Adrenal gland (tissue), 19 donors: ENCODE data around the gene EMC8. TPM values are rescaled to one million over a fixed set of nuclear protein-coding genes. Genes with fewer than 3 reads are reported as not detected.

Source experiments
- DNase-seq, 7 donors: peaks; one replicate each; pipeline ENCODE4 v3.0.0-alpha.2; 2019 to 2020
- H3K27ac ChIP-seq, 5 donors: fragments of 200-600 bp; sonication (generic) in 4 of 5; 1 replicate in 3 of 5; 2 replicates in 2 of 5; pipeline versions ENCODE4 v1.5.1 to v1.8.0; 2016 to 2020; ENCODE audit warnings: mild to moderate bottlenecking in 1 of 5
- H3K27me3 ChIP-seq: fragments of 200-600 bp; 2 replicates; pipeline ENCODE4 v1.8.0; 2021
- H3K36me3 ChIP-seq, 2 donors: fragments of 200-600 bp; replicated peaks in 1 of 2; 1 replicate in 1 of 2; 2 replicates in 1 of 2; pipeline versions ENCODE4 v1.5.1 to v1.8.0; 2018 to 2022
- H3K4me1 ChIP-seq, 2 donors: fragments of 200-600 bp; replicated peaks in 1 of 2; 1 replicate in 1 of 2; 2 replicates in 1 of 2; pipeline versions ENCODE4 v1.5.1 to v1.8.0; 2018 to 2021
- H3K4me3 ChIP-seq, 4 donors: fragments of 200-600 bp; sonication (generic) in 3 of 4; one replicate each; pipeline ENCODE4 v1.5.1; 2016 to 2018
- H3K9me3 ChIP-seq, 3 donors: fragments of 200-600 bp; sonication (generic) in 1 of 3; replicated peaks in 1 of 3; 1 replicate in 2 of 3; 2 replicates in 1 of 3; pipeline versions ENCODE4 v1.5.1 to v1.8.0; 2016 to 2021
- POLR2A ChIP-seq, 2 donors: fragments of 450-650 bp; IDR thresholded peaks; one replicate each; pipeline ENCODE4 v1.6.1; 2017; ENCODE audit warnings: antibody characterized with exemption in 2 of 2, mild to moderate bottlenecking in 2 of 2, moderate library complexity in 1 of 2
- WGBS, 4 donors: extraction: QIAGEN DNeasy Blood & Tissue Kit in 2 of 4; methylation state at CpG; one replicate each; pipeline versions ENCODE4 v1.1.5 to v1.1.7; 2013 to 2017; 5-methylcytosine and 5-hydroxymethylcytosine counted together
- intact Hi-C, 2 donors: fragments of 100-400 bp; cut with DNase I; formaldehyde crosslinking; loops; one replicate each; pipeline versions ENCODE4 v1.14.1 to v1.15.0; 2022 to 2023
- long read RNA-seq, 10 donors: library from polyadenylated mRNA in 3 of 10; unstranded in 2 of 10; stranded (forward) in 1 of 10; transcript quantifications; one replicate each; pipeline ENCODE4 v2.0.0 and lab custom pipeline, GENCODE V29; 2021 to 2026
- polyA plus RNA-seq, 3 donors: library from polyadenylated mRNA; stranded (reverse); fragments of 200-250 nt in 2 of 3; fragments of 350-450 nt in 1 of 3; fragmentation: Illumina TruSeq in 1 of 3; extraction: RNeasy Lipid Tissue Mini Kit (QIAGEN cat#74804) in 1 of 3; gene quantifications; one replicate each; pipeline ENCODE4 v1.2.3, GENCODE V29; 2013 to 2014
- total RNA-seq, 9 donors: library from RNA; depleted of rRNA in 4 of 9; stranded (reverse); fragments of >200 nt in 4 of 9; fragments of 120-200 nt in 1 of 9; fragmentation: NEBNext Ultra II Directional in 1 of 9; extraction: Animal tissue kit (Norgen Biotek cat#: 25700) in 1 of 9; gene quantifications; one replicate each; pipeline versions ENCODE4 v1.1.0 to v1.2.4, GENCODE V29; 2013 to 2023
- TF ChIP-seq, protein P1 (sequence below), 6 experiments: fragments of 450-650 bp in 4 of 6; fragments of 200-600 bp in 2 of 6; sonication (generic) in 1 of 6; IDR thresholded peaks; 1 replicate in 5 of 6; 2 replicates in 1 of 6; pipeline versions ENCODE4 v1.5.1 to v1.8.0; 2016 to 2021; ENCODE audit warnings: antibody characterized with exemption in 6 of 6, mild to moderate bottlenecking in 2 of 6, moderate library complexity in 1 of 6
- donor health status: healthy with polysubstance abuse.
- donor health status: Bipolar disorder and iron deficiency.
- donor health status: DM: yes; HTN: yes; CAD: no.
- donor health status: DM: no; HTN: no; CAD: no.
- donor health status: DM: no; HTN: no; CAD: no.
- donor health status: DM: yes; HTN: yes; CAD: no.

The EMC8 gene
- 10 to 100 TPM; 16.9 to 53.8 (median 26.6) TPM for total RNA-seq
- polyA plus RNA-seq, result 10 to 100 TPM; 10.7 to 21.7 (median 11.3) TPM
- long read RNA-seq, donor 1, transcript EMC8-201 (5 exons, 1,962 nt), result major isoform, 14 of 22 reads
- long read RNA-seq, donor 1, partial matches to known transcripts, result 0 of 22 reads
- long read RNA-seq, donor 1, other reads (novel, unspliced or antisense), result 0 of 22 reads
- long read RNA-seq, donor 2, transcript EMC8-201 (5 exons, 1,962 nt), result major isoform, 7 of 564 reads
- long read RNA-seq, donor 2, partial matches to known transcripts, result 198 of 564 reads
- long read RNA-seq, donor 2, other reads (novel, unspliced or antisense), result 357 of 564 reads
- long read RNA-seq, donor 3, transcript EMC8-201 (5 exons, 1,962 nt), result major isoform, 9 of 15 reads
- long read RNA-seq, donor 3, partial matches to known transcripts, result 0 of 15 reads
- long read RNA-seq, donor 3, other reads (novel, unspliced or antisense), result 0 of 15 reads
- long read RNA-seq, donor 4, transcript EMC8-201 (5 exons, 1,962 nt), result major isoform, 22 of 28 reads
- long read RNA-seq, donor 4, partial matches to known transcripts, result 1 of 28 reads
- long read RNA-seq, donor 4, other reads (novel, unspliced or antisense), result 1 of 28 reads
- long read RNA-seq, donor 5, transcript EMC8-201 (5 exons, 1,962 nt), result major isoform, 62 of 83 reads
- long read RNA-seq, donor 5, transcript EMC8-202 (4 exons, 1,935 nt), result minor isoform, 16 of 83 reads
- long read RNA-seq, donor 5, partial matches to known transcripts, result 0 of 83 reads
- long read RNA-seq, donor 5, other reads (novel, unspliced or antisense), result 4 of 83 reads
- long read RNA-seq, donor 6, transcript EMC8-201 (5 exons, 1,962 nt), result major isoform, 11 of 15 reads
- long read RNA-seq, donor 6, partial matches to known transcripts, result 0 of 15 reads
- long read RNA-seq, donor 6, other reads (novel, unspliced or antisense), result 1 of 15 reads
- long read RNA-seq, donor 7, transcript EMC8-201 (5 exons, 1,962 nt), result major isoform, 5 of 398 reads
- long read RNA-seq, donor 7, partial matches to known transcripts, result 174 of 398 reads
- long read RNA-seq, donor 7, other reads (novel, unspliced or antisense), result 214 of 398 reads
- long read RNA-seq, donor 8, transcript EMC8-202 (4 exons, 1,935 nt), result minor isoform, 9 of 29 reads
- long read RNA-seq, donor 8, transcript EMC8-201 (5 exons, 1,962 nt), result major isoform, 16 of 29 reads
- long read RNA-seq, donor 8, partial matches to known transcripts, result 0 of 29 reads
- long read RNA-seq, donor 8, other reads (novel, unspliced or antisense), result 0 of 29 reads
- long read RNA-seq, donor 9, transcript EMC8-201 (5 exons, 1,962 nt), result major isoform, 13 of 796 reads
- long read RNA-seq, donor 9, partial matches to known transcripts, result 298 of 796 reads
- long read RNA-seq, donor 9, other reads (novel, unspliced or antisense), result 479 of 796 reads
- long read RNA-seq, donor 10, transcript EMC8-201 (5 exons, 1,962 nt), result major isoform, 6 of 10 reads
- long read RNA-seq, donor 10, partial matches to known transcripts, result 0 of 10 reads
- long read RNA-seq, donor 10, other reads (novel, unspliced or antisense), result 0 of 10 reads

DNA sequence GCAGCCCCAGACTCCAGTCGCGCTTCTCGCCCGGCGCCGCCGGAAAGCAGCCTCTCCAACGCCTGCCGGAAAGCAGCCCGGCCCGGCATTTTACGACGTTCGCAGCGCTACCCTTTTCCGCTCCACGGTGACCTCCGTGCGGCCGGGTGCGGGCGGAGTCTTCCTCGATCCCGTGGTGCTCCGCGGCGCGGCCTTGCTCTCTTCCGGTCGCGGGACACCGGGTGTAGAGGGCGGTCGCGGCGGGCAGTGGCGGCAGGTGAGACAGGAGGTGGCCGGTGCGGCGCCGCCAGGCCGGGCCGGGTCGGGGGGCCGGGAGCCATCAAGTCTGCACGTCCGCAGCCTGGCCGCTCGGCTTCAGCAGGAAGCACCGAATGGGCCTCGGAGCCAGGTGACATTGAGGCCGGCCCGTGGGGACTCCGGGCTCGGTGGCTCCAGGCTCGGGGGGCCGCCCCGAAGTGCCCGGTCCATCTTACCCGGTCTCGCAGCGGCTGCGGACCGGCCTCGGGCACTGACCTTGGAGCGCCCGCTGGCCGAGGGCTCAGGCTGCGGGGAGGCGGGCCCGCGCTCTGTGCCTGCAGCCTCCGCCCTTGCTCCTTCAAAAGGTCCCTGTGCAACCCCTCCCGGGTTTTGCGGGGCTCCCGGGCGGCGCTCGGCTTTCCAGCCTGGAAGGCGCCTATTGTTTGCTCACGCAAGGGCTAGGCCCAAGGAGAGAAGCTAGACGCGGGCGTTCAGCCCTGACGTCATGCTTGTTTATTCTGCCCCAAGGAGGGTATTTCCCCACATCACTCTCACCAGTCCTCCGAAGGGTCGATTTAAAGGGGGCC lies at the start of gene EMC8, which contains the start of gene COX4I1:
EMC8 (minus strand) TSS at position 48 of the 824 bp plus-strand sequence. CDS start 249 bp downstream, outside the sequence.
COX4I1 (plus strand) TSS at position 199 of the 824 bp plus-strand sequence. CDS start 1,511 bp downstream, outside the sequence.
- intact Hi-C loops, result no loop called here
- peaks cover 0 to 47% of the 10 kb centered on the region in 2 donors for H3K36me3 ChIP-seq
- peak within 1 kb of the TSS; percentile 65 to 97 (median 86) for H3K27ac ChIP-seq
- H3K27me3 ChIP-seq, result no peaks in the 10 kb centered on the region
- TF ChIP-seq POLR2A (IDR thresholded peaks at IDR 0.05), result peak; percentile 68 to 88
- TF ChIP-seq, protein P1, sequence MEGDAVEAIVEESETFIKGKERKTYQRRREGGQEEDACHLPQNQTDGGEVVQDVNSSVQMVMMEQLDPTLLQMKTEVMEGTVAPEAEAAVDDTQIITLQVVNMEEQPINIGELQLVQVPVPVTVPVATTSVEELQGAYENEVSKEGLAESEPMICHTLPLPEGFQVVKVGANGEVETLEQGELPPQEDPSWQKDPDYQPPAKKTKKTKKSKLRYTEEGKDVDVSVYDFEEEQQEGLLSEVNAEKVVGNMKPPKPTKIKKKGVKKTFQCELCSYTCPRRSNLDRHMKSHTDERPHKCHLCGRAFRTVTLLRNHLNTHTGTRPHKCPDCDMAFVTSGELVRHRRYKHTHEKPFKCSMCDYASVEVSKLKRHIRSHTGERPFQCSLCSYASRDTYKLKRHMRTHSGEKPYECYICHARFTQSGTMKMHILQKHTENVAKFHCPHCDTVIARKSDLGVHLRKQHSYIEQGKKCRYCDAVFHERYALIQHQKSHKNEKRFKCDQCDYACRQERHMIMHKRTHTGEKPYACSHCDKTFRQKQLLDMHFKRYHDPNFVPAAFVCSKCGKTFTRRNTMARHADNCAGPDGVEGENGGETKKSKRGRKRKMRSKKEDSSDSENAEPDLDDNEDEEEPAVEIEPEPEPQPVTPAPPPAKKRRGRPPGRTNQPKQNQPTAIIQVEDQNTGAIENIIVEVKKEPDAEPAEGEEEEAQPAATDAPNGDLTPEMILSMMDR (IDR thresholded peaks at IDR 0.05), result no peak
- H3K4me1 ChIP-seq, result peaks cover 15 to 32% of the 10 kb centered on the region in 2 donors
- H3K9me3 ChIP-seq, result no peaks in the 10 kb centered on the region
- WGBS, 4 donors, result 0% methylated on average over 4 to 87 of the region's 87 CpGs
- DNase-seq, result peak; percentile 94 to 96 (median 95)
- peak within 1 kb of the TSS; percentile 71 to 95 (median 86) for H3K4me3 ChIP-seq

DNA sequence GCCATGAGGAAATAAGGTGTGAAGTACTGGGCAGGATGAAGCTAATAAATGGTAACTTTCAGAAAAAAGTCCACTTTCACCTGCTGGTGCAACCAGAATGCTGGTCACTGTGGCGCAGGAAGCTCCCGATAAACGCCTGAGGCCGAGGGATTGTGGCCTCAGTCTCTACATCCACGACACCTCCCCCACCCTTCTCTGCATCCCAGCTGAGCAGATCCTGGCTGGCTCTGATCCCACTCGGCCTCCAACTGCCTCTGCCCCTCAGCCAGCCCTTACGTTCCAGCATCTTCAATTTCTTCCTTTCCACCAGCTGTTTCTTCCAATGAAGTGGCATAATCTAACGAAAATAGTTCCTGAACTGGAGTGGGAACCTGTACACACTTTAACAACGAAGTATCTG lies 49.6 kb upstream of the EMC8 start:
- DNase-seq, result peak in 1 of 7 donors; percentile 20
- intact Hi-C loops, result no loop called here
- Histone ChIP-seq H3K4me3 (no peak overlapping the region), H3K9me3 (no peaks in the 10 kb centered on the region), H3K4me1 (no peaks in the 10 kb centered on the region), H3K36me3 (no peaks in the 10 kb centered on the region), H3K27me3 (no peaks in the 10 kb centered on the region), H3K27ac (no peak overlapping the region)
- WGBS, 4 donors, result 42 to 55% (median 45%) methylated on average over 9 of the region's 9 CpGs
- no peak for TF ChIP-seq POLR2A (IDR thresholded peaks at IDR 0.05)
- TF ChIP-seq, protein P1 (IDR thresholded peaks at IDR 0.05), result no peak

DNA sequence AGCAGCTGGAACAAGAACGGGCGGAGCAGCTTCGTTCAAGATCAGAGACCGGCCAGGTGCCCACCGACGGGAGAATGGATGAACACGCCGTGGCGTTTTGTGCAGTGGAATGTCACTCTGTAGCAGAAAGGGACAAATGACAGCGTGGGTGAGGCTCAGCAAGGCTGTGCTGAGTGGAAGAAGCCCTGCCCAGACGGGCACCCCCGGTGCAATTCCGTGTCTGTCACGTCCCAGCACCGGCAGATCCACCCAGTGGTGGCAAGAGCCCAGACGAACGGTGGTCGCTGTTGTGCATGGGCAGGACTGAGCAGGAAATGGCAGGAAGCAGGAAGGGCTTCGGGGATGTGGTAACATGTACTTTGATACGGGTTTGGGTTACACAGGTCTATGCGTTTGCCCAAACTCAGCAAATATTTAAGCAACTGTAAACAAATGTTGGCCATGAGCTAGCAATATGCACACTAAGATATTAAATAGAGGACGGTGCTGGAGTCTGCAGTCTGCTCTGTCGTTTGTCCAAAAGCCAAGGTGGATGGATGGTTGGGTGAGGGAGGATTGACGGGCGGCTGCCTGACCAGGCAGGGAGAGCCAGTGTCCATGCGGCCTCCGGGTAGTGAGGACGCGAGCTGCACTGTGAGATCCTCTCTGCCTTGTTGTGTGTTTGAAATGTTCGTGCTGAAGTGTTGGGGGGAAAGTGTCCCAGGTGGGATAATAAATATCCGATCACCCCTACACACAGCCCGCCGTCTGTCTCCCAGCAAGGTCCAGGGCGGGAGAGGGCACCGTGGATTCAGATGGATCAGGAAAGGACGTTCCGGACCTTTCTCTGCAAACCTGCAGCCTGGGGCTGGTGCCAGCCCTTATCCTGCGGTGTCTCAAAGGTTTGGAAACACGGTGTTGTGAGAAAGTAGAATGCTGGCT lies 48.6 kb upstream of the EMC8 start:
- WGBS, 4 donors, result 65 to 72% (median 67%) methylated on average over 31 to 39 of the region's 39 CpGs
- Histone ChIP-seq H3K9me3 (no peaks in the 10 kb centered on the region), H3K27me3 (peaks cover 7% of the 10 kb centered on the region), H3K4me1 (no peaks in the 10 kb centered on the region), H3K36me3 (no peaks in the 10 kb centered on the region), H3K27ac (no peak overlapping the region), H3K4me3 (no peak overlapping the region)
- intact Hi-C loops, result no loop called here
- DNase-seq, result peak in 1 of 7 donors; percentile 45
- TF ChIP-seq, protein P1 (IDR thresholded peaks at IDR 0.05), result no peak
- no peak for TF ChIP-seq POLR2A (IDR thresholded peaks at IDR 0.05)
